KMS-11 (cell line): ENCODE data around the gene GGACT.

ENCODE experiments used
- H2AFZ ChIP-seq: fragments of 200-600 bp; sonication (generic); 2 replicates; pipeline ENCODE4 v1.6.1; 2016; ENCODE audit warnings: antibody characterized with exemption, mixed run types, low read depth
- H3K27ac ChIP-seq: fragments of 200-600 bp; sonication (generic); 2 replicates; pipeline ENCODE4 v1.6.1; 2016; ENCODE audit warnings: mild to moderate bottlenecking, mixed run types
- H3K27me3 ChIP-seq: fragments of 200-600 bp; sonication (generic); 2 replicates; pipeline ENCODE4 v1.6.1; 2017; ENCODE audit warnings: mild to moderate bottlenecking, low read depth, mixed run types, moderate library complexity; ENCODE audit not compliant: insufficient read depth
- H3K36me3 ChIP-seq: fragments of 200-600 bp; sonication (generic); 2 replicates; pipeline ENCODE4 v1.6.1; 2017; ENCODE audit warnings: mild to moderate bottlenecking, mixed run types; ENCODE audit not compliant: insufficient read depth
- H3K4me1 ChIP-seq: fragments of 200-600 bp; sonication (generic); 2 replicates; pipeline ENCODE4 v1.6.1; 2016; ENCODE audit warnings: mild to moderate bottlenecking, low read depth, mixed run types; ENCODE audit not compliant: poor library complexity, severe bottlenecking
- H3K4me2 ChIP-seq: fragments of 200-600 bp; sonication (generic); 2 replicates; pipeline ENCODE4 v1.7.0; 2016; ENCODE audit warnings: mild to moderate bottlenecking, mixed run types
- H3K4me3 ChIP-seq: fragments of 200-600 bp; sonication (generic); IDR thresholded peaks from 2 replicates; pipeline ENCODE4 v1.6.1; 2017; ENCODE audit warnings: low read depth, low read length, mixed read lengths; ENCODE audit not compliant: insufficient read depth
- H3K79me2 ChIP-seq: fragments of 200-600 bp; sonication (generic); 2 replicates; pipeline ENCODE4 v1.6.1; 2016; ENCODE audit warnings: low read depth, mixed run types; ENCODE audit not compliant: insufficient read depth
- H3K9ac ChIP-seq: fragments of 200-600 bp; sonication (generic); 2 replicates; pipeline ENCODE4 v1.6.1; 2016; ENCODE audit warnings: mild to moderate bottlenecking, mixed run types
- H4K20me1 ChIP-seq: fragments of 200-600 bp; sonication (generic); 2 replicates; pipeline ENCODE4 v1.6.1; 2016; ENCODE audit warnings: mild to moderate bottlenecking, mixed run types; ENCODE audit not compliant: insufficient read depth
- CTCF ChIP-seq: fragments of 200-600 bp; sonication (generic); conservative IDR thresholded peaks from 2 replicates; pipeline ENCODE4 v1.6.1; 2017; ENCODE audit warnings: low read depth, mild to moderate bottlenecking, antibody characterized with exemption, low read length, moderate library complexity, mixed read lengths

Gene GGACT

GRCh38 chr13:100564444-100565223 lies 24.0 kb downstream of the GGACT start:
- peak overlapping the region; percentile 36; the same call in 1 of the 2 replicates for H3K9ac ChIP-seq
- no peak for TF ChIP-seq CTCF

GRCh38 chr13:100563779-100564178 lies 24.8 kb downstream of the GGACT start:
- TF ChIP-seq CTCF: no peak
- Histone ChIP-seq H4K20me1 (no peaks in the 10 kb centered on the region), H3K4me1 (peaks cover 35% of the 10 kb centered on the region), H2AFZ (no peak overlapping the region), H3K4me2 (peak overlapping the region; percentile 67; the same call in 1 of the 2 replicates), H3K27ac (no peak overlapping the region), H3K79me2 (no peaks in the 10 kb centered on the region), H3K4me3 (no peak overlapping the region), H3K36me3 (no peaks in the 10 kb centered on the region), H3K9ac (no peak overlapping the region), H3K27me3 (no peaks in the 10 kb centered on the region)

More at GRCh38 chr13:100564444-100565223, 24.0 kb downstream of the GGACT start:
- H3K4me3 ChIP-seq: no peak overlapping the region
- no peaks in the 10 kb centered on the region for H3K27me3 ChIP-seq
- H2AFZ ChIP-seq: no peak overlapping the region
- H4K20me1 ChIP-seq: no peaks in the 10 kb centered on the region
- no peaks in the 10 kb centered on the region for H3K36me3 ChIP-seq
- peak overlapping the region; percentile 67 for H3K4me2 ChIP-seq
- H3K4me1 ChIP-seq: peaks cover 35% of the 10 kb centered on the region
- H3K27ac ChIP-seq: peak overlapping the region; percentile 67
- no peaks in the 10 kb centered on the region for H3K79me2 ChIP-seq

GRCh38 chr13:100561599-100562204 lies 26.9 kb downstream of the GGACT start:
- Histone ChIP-seq H3K9ac (no peak overlapping the region), H3K4me1 (peaks cover 34% of the 10 kb centered on the region), H4K20me1 (no peaks in the 10 kb centered on the region), H3K4me2 (no peak overlapping the region), H3K36me3 (no peaks in the 10 kb centered on the region), H3K79me2 (no peaks in the 10 kb centered on the region), H3K4me3 (no peak overlapping the region), H3K27me3 (no peaks in the 10 kb centered on the region), H3K27ac (no peak overlapping the region), H2AFZ (no peak overlapping the region)
- TF ChIP-seq CTCF: no peak

GRCh38 chr13:100561158-100561499 lies 27.5 kb downstream of the GGACT start:
- H3K9ac ChIP-seq: no peak overlapping the region
- H3K79me2 ChIP-seq: no peaks in the 10 kb centered on the region
- no peak overlapping the region for H3K4me3 ChIP-seq
- H3K27ac ChIP-seq: no peak overlapping the region
- TF ChIP-seq CTCF: no peak
- no peak overlapping the region for H2AFZ ChIP-seq
- no peak overlapping the region for H3K4me2 ChIP-seq
- no peaks in the 10 kb centered on the region for H3K36me3 ChIP-seq
- peaks cover 28% of the 10 kb centered on the region for H3K4me1 ChIP-seq
- no peaks in the 10 kb centered on the region for H3K27me3 ChIP-seq
- no peaks in the 10 kb centered on the region for H4K20me1 ChIP-seq
